Measurements from ENCODE around the gene MRPS34.

- TF ChIP-seq CTCF (IDR thresholded peaks at IDR 0.05), result no peak
- no peak for TF ChIP-seq POLR2A (IDR thresholded peaks at IDR 0.05)
Observed at GRCh38 chr16:1777375-1778199, 4.7 kb upstream of the MRPS34 start.
